Measurements from ENCODE around the gene RDX. TPM values are rescaled to one million over a fixed set of nuclear protein-coding genes. Genes with fewer than 3 reads are reported as not detected.
"Not testable (repeated sequence)": the region's sequence is repeated elsewhere in the genome, so short reads cannot be mapped to it uniquely, and the experiment has no call there.

RDX gene
- total RNA-seq, 1 donor from 2014 or later, result 54.2 TPM

DNA sequence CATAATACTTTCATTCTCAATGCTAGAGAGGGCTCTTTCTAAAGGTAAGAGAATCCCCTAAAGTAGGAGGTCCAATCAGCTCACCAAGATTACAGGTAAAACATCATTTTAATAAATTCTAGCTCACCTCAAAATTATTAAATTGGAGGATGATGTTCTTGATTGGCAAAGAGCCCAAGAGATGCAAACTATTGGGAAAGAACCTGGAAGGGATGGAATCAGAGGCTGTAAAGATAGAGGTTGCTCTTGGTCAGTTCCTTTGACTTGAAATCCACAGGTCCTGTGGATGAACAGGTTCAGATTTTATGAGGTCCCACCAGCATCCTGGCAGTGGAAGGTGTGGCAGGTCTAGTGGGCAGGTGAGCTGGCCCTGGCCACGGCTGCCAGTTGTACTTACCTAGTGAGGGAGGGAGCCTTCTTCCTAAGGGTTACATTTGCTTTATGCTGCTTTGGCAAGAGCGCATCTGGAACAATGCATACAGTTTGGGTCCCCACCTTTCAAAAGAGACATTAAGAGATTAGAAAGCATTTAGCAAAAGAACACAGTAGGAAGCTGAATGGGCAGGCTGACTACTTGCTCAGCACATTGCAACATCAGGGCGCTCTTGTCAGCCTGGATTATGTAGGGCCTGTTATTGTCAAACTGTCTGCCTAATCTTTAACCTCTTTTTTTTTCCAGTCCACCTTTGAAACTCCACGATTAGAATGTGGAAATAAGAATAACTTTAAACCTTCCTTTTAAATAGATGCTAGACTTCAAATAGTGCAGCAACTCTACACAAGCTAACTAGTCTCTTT is 97.0 kb downstream of the RDX start:
- ATAC-seq, result peak; percentile 77

DNA sequence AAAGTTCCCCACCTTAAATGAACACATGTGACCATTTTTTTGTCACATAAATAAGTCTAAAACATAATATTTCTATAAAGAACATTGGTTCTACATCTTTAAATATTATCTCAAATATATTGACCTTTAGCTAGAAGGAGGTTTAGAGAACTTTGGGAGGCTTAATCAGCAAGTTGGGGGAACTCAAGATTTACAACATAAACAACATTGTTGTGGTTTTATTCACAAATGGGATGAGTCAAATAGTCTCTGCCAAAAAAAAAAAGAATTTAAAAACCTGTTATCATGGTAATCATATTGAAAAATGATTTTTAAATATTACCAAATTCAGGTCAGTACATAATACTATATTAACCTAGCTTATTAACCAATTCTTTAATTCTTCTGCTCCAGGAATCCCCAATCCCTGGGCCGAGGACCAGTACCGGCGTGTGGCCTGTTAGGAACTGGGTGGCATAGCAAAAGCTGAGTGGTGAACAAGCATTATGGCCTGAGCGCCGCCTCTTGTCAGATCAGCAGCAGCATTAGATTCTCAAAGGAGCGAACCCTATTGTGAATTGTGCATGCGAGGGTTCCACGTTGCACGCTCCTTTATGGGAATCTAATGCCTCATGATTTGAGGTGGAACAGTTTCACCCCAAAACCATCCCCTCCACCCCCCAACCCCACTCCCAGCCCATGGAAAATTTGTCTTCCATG is 98.2 kb downstream of the RDX start:
- ATAC-seq, result no peak

DNA sequence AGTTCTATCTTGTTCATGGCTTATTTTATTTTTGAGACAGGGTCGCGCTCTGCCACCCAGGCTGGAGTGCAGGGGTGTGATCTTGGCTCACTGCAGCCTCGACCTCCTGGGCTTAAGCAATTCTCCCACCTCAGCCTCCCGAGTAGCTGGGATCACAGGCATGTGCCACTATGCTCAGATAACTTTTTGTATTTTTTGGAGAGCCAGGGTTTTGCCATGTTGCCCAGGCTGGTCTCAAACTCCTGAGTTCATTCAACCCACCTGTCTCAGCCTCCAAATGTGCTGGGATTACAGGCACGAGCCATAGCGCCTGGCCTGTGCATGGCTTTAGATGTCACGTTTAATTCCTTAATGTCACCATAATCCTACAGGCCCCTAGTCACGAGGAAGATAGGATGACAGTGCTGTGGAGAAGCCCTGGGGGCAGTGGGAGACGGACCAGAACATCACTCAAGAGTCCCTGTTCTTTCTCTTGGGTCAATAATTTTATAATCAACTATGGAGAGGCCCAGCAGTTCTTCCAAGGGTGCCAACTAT is 99.5 kb downstream of the RDX start:
- no peak for ATAC-seq

DNA sequence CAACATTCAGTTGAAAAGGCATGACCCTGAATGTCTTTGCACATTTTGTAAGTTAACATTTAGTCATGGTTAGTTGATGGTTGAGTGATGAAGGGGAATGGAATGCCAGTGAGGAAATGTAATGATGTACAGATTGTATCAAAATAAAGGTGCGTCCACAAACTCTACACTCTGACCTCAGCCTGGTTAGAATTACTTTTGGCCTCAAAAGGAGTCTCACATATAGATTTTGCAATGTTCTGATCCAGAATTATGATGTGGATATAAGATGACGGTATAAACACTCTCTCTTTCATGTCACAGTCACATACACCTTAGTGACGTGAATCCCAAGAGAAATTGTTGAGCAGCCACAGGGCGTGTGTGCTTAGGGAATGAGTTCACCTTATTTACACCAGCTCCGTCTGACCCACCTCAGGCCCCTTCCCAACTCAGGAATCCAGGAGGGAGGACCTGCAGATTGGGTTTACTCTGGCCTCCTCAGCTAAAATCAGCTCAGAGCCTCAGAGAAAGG is 100.1 kb downstream of the RDX start:
- peak; percentile 82 for ATAC-seq

DNA sequence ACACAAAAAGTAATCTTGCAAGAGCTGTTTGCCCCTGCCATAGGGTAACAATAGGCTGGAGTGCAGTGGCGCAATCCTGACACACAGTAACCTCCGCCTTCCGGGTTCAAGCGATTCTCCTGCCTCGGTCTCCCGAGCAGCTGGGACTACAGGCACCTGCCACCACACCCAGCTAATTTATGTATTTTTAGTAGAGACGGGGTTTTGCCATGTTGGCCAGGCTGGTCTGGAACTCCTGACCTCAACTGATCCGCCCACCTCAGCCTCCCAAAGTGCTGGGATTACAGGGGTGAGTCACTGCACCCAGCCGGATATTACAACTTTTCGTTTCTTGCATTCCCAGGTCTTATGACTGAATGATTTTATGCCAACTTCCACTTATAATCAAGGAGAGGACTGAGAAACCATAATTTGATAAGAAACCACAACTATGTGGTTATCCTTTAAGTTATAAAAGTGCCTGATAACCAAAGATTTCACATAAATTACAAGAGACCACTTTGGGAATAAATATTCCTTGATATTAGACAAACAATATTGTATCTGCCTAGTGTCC is 102.1 kb downstream of the RDX start:
- ATAC-seq, result peak; percentile 19

DNA sequence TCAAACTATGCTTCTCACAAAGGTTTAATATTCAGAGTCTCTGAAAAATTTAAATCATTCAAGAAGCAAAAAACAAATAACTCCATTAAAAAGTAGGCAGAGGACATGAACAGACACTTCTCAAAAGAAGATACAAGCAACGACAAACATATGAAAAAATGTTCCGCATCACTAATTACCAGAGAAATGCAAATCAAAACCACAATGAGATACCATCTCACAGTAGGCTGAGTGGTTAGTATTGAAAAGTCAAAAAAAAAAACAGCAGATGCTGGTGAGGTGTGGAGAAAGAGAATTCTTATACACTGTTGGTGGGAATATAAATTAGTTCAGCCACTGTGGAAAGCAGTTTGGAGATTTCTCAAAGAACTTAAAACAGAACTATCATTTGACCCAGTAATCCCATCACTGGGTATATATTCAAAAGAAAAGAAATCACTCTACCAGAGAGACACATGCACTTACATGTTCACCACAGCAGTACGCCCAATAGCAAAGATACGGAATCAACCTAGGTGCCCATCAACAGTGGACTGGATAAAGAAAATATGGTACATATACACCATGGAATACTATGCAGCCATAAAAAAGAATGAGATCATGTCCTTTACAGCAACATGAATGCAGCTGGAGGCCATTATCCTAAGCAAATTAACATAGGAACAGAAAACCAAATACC is 103.7 kb downstream of the RDX start:
- ATAC-seq, result not testable (repeated sequence)

DNA sequence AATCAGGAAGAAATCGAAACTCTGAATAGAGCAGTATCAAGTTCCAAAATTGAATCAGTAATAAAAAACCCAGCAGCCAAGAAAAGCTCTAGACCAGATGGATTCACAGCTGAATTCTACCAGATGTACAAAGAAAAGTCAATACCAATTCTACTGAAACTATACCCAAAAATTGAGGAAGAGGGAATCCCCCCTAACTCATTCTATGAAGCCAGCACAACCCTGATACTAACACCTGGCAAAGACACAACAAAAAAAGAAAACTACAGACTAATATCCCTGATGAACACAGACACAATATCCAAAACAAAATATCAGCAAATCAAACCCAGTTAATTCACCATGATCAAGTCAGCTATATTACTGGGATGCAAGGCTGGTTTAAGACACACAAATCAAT is 105.5 kb downstream of the RDX start:
- ATAC-seq, result no peak

DNA sequence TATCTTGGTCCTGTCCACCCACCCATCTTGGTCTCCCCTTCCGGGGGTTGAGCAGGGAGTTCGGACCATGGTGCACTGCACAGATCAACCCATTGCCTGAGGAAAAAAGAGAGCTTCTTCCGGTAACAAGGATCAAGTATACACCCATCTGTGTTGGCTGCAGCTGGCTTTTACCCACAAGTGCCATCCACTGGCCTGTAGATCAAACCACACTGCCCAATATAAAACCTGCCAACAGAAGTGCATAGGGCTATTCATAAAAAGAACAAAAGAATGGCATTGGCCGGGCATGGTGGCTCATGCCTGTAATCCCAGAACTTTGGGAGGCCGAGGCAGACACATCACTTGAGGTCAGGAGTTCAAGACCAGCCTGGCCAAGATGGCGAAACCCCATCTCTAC is 108.7 kb downstream of the RDX start:
- ATAC-seq, result no peak

DNA sequence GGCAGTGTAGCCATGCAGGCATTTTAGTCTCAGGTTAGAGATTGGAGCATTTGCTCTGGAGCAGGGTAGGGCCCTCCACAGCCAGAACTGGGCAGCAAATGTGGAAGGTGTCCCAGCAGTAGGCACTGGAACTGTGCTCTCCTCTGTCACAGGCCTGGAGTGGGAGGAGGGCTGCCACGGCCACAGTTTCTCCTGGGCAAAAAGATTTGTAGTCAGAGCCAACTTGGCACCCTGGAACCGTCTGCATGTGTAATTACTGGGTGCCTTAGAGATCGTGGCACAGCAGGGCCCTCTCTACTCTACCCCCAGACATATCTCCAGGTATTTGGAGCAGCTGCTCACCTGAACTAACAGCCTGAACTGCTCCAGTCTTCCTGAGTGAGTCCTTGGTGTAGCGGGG is 109.5 kb downstream of the RDX start:
- ATAC-seq, result no peak

DNA sequence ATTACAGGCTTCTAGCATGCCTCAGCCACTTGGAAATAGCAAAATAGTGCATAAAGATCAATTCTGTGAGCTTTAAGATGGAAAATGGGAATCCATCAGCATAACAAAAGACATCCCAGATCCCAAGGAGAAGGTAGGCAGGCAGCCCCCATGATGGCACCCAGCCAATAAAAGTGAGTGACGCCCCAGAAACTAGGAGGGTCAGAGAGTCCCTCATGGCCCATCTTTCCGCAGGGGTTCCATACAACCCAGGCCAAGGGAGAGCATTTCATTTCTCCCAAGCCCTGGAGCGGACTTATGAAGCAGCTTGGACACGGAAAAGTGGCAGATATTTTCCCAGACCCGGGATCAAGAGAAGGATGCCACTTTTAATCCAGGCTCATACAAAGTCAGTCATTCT is 110.0 kb downstream of the RDX start:
- ATAC-seq, result no peak

DNA sequence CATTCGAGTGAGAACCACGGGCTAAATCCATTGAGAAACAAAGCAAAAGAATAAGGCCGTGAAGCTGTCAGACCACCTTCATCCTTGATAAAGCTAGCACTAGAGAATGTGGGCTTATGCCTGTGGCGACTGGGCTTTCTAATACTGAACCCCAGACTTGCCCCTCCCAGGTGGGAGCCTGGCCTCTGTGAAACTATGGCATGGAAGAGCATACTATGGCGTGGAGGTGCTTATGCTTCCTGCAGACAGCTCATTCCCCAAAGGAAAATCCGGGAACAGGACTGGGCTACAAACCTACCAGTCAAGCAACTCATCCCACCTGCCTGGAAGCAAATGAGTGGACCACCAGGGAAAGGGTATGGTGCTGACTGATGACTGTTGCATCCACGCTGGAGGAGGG is 110.8 kb downstream of the RDX start:
- ATAC-seq, result no peak

DNA sequence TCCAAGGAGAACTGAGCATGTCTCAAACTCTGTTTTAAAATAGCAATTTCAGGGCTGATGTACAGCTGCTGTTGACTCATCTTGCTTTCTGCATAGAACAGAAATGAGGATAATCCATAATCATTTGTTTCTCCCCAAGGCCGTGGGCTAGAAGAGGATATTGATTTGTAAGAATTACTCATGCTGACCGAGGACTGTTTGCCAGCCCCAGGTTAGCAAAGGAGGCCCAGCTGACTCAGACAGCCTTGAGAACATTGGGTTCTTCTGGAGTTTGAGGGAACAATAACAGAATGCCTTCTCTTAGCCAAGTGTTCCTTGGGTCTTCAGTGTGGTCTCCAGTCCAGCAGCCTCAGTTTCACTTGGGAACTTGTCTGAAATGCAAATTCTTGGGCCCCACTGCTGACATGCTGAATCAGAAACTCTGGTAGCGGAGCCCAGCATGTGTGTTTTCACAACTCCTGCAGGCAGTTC is 111.3 kb downstream of the RDX start:
- ATAC-seq, result no peak

DNA sequence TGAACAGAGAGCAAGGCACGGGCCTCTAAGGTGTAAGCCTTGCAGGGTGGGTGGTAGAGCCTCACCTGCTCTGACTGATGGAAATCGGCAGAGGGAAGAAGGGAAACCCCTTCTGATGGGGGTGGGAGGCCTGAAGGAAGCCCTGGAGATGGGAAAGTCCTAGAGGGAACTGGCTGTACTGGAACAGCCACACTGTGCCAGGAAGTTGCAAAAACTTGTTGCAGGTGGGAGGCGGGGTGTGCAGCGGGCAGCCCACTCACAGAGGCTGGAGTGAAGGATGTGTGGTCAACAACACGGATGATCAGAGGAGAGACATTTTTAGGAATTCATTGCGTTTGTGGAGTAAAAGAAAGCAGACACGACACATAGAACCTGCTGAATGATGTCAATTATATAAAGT is 112.0 kb downstream of the RDX start:
- ATAC-seq, result no peak

DNA sequence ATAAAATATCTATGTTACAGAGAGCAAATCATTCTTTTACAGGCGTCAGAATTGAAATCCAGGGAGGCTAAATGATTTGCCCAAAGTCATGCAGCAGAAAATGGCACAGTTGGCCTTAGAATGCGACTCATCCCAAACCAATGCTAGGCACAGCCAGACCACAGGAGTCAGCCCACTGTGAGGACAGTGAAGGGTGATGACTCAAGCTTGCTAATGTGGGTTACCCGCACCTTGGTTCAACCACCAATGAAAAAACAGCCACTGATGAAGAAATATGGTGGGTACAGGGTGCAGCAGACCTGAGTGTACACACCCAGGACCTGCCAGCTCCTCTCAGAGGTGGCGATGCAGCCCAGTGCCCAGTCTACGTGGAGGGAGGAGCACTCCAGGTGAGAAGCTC is 113.5 kb downstream of the RDX start:
- no peak for ATAC-seq

DNA sequence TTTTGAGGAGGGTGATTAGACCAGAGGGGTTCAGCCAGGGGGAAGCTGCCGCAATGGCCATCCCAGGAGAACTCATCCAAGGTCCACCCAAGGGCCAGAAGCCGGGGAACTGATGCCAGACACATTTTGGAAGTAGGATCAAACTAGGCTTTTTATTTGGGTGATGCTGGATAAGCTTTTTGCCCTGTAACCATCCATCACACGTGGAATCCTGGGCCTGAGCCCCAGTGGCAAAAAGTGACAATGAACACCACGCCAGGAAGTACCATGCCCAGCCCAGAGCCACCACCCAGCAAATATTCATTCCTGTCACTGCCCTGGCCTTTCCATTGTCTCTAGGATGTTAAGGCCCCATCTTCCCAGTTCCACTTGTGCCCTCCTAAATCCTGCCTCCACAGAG is 117.3 kb downstream of the RDX start:
- ATAC-seq, result no peak

DNA sequence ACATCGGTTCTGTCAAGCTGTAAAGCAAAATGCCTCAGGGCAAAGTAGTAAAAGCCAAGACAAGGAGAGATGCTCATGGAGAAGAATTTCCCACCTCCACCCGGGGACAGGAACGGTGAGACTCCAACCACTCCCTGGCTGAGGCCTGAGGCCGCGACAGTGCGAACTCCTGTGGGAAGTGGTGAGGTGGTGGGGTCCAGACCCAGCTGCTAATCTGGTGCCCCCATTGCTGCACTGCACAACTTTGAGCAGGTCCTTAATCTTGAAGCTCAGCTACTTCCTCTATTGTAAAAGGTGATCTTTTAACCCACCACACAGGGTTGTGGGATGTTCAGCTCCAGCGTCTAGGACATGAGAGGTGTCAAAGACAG is 119.3 kb downstream of the RDX start:
- ATAC-seq, result no peak

DNA sequence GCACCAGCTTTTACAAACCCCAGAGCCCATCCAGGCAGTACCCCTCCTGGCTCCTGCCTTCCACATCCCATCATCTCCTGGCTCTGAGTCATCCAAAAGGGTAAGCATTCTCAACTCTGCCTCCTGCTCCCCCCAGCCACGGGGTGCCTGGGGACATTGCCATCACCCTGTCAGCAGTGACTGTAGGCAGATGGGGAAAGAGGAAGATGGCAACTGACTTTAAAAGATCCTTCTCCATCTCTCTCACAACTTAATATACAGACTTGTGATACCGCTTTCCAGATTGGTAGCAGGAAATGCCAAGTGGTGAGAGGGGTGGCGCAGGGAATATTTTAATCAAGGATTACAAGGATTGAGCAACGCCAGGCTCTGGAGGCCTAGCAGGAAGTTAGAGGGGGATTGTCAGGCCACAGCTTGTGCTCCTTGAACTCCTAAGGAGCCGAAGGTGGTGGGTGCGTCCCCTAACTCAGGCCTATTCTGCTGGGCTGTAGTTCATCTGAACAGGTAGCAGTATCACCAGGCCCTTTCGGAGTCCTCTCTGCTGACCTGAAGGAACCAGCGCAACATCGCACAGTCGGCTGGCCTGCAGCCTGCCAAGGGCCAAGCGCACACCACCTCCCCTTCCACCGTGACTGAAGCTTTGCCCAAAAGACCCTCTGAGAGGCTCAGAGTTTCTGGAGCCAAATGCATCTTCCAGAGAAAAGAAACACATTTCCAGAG is 119.9 kb downstream of the RDX start:
- no peak for ATAC-seq

DNA sequence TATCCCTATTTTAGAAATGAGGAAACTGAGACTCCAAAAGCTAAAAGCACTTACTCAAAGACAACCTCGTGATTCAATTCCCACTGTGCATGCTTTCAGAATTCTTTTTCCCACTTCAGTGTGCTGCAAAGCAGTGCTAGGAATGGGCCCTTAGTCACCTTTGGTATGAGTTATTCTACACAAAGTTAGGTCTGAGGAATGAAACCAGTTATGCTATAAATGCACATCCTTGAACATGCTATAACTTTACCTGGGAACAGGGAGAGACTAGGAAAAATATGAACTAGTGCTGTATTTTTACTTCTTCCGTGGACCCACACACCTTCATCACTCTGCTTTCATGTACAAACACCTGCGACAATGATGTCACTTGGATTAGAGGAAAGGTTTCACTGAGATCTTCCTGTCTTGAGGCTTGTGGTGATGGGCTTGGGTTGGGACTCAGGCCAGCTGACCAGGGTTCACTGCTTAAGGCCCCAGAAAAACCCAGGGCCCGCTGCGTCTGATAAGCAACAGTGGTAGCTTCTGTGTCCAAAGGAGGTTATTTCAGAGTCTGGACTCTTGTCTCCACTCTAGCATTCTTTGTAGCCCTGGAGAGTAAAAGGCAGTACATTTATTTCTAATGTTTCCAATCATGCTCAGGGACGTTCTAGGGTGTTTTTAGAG is 121.6 kb downstream of the RDX start:
- no peak for ATAC-seq

DNA sequence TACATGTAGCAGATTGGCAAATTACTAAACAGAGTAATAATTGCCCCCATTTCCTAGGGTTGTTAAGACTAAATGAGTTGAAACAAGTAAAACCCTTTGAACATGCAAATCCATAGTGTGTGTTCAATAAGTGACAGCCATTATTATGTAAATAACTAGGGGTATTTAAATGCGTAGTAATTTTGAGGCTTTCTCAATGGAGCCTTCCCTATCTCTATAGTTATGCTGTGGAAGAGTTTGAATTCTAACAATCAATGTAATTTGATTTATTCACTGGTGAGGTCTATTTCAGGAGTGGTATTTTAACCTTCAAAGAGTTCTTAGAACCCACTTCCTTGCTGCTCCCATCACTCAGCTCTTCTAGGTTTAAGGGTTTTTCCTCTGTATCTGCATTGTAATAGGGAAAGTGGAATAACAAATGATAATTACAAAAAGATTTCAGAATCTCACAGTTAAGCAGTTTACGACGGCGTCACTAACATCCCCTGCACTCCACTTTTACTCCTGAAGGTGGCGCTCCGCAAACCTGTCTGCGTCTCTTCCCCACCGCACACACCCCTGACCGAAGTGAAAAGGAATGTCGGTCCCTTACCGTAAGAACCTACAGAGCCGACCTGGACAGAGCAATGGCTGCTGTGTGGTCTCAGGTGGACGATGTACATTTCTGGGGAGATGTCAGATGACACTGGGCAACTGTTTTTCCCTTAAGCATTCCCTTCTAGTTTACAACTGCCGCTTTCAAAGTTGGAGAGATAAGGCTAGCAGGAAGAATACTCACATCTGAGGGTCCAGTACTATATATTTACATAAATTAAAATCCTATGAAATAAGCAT is 122.4 kb downstream of the RDX start:
- ATAC-seq, result peak; percentile 76

DNA sequence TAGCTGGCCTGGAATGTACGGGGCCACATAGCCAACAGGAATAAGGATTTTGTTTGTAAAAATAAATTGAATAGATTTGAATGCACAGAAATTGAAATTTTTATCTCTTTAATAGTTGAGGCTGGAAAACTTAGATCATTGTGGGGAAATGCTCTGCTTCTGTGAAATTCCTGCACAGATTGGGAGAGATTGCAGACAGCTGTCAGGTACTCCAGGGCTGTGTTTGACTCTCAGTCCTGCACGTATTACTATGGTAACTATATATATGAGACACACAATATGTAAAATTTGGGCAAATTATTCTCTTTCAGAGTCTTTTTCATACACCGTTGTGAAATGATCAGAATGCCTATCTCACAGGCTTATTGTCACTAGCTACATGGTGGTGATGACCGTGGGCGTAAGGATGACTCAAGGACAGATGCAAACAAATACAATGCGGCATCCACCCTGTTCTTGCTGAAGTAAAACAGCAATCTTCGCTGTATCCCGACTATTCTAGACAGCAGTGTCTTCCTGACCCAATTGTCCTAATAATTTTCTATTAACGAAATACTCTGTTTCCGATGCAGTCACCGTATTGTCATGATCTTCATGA is 123.8 kb downstream of the RDX start:
- no peak for ATAC-seq

Data from esophagus mucosa (tissue), 1 donor.